D721Med (cell line): ENCODE results near the gene PECR.

Experiments
- DNase-seq: peaks from one replicate; pipeline ENCODE4 v3.0.0; 2011; ENCODE audit warnings: low spot score; ENCODE audit not compliant: insufficient read length
- FAIRE-seq: peaks from 2 replicates; lab custom pipeline; 2011; peaks lifted over from hg19 to GRCh38; lab: Jason Lieb, UNC
- TF ChIP-seq, protein P1 (sequence below): IDR thresholded peaks from 2 replicates; pipeline ENCODE4 v1.5.1; 2012; ENCODE audit warnings: mild to moderate bottlenecking, control low read depth; ENCODE audit not compliant: insufficient read depth; ENCODE audit errors: missing control alignments

Gene PECR

DNA sequence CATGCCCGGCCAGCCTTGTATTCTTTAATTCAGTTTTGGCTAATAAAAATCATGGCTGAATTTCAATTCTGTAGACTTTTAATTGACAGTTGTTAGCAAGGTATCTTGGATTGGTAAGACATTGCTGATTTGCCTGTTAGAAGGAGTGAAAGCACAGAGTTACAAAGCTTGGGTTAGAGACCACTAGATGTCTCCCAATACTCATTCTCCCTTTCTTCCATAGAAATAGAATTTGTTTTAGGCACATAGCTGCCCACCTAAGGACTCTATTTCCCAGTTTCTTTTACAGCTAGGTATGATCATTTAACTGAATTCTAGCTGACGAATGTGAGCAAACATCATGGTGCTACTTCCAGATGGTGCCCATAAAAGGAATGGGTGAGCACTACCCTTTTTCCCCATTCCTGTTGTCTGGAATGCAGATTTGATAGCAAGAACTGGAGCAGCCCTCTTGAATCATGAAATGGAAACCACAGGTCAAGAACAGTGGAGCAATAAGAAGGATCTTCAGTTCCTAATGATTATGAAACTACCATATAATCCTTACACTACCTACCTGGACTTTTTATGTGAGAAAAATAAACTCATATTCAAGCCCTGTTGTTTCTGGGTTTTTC lies 17.5 kb downstream of the PECR start:
- TF ChIP-seq, protein P1, sequence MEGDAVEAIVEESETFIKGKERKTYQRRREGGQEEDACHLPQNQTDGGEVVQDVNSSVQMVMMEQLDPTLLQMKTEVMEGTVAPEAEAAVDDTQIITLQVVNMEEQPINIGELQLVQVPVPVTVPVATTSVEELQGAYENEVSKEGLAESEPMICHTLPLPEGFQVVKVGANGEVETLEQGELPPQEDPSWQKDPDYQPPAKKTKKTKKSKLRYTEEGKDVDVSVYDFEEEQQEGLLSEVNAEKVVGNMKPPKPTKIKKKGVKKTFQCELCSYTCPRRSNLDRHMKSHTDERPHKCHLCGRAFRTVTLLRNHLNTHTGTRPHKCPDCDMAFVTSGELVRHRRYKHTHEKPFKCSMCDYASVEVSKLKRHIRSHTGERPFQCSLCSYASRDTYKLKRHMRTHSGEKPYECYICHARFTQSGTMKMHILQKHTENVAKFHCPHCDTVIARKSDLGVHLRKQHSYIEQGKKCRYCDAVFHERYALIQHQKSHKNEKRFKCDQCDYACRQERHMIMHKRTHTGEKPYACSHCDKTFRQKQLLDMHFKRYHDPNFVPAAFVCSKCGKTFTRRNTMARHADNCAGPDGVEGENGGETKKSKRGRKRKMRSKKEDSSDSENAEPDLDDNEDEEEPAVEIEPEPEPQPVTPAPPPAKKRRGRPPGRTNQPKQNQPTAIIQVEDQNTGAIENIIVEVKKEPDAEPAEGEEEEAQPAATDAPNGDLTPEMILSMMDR, result peak; percentile 29
- DNase-seq (no peak), FAIRE-seq (no peak)

- DNase-seq, result no peak
- TF ChIP-seq, protein P1, result no peak
- no peak for FAIRE-seq
Measured at GRCh38 chr2:216059233-216059834, 22.3 kb downstream of the PECR start.

- no peak for DNase-seq
- TF ChIP-seq, protein P1, result no peak
- FAIRE-seq, result no peak
Measured at GRCh38 chr2:216057688-216058193, 23.9 kb downstream of the PECR start.

DNA sequence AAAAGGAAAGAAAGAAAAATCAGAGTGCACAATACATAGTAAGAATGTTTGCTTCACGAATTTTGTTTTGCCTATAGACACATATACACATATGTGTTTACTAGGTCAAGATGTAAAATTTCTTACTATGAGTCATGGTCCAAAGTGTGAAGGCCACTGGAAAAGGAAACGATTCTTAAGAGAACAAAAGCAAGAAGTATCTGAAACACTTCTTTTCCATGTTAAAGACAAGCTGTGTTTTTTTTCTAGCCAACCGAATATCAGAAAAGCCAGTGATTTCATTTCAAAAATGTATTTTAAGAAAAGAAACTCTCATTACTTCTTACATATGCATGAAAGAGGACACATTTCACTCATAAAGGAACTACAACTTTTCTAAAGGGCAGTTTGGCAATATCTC lies 24.9 kb downstream of the PECR start:
- no peak for DNase-seq
- FAIRE-seq, result no peak

GRCh38 chr2:216055680-216056079 lies 25.9 kb downstream of the PECR start:
- TF ChIP-seq, protein P1, result no peak
- FAIRE-seq (no peak), DNase-seq (no peak)

More for the DNA sequence above, 24.9 kb downstream of the PECR start:
- TF ChIP-seq, protein P1, result no peak

DNA sequence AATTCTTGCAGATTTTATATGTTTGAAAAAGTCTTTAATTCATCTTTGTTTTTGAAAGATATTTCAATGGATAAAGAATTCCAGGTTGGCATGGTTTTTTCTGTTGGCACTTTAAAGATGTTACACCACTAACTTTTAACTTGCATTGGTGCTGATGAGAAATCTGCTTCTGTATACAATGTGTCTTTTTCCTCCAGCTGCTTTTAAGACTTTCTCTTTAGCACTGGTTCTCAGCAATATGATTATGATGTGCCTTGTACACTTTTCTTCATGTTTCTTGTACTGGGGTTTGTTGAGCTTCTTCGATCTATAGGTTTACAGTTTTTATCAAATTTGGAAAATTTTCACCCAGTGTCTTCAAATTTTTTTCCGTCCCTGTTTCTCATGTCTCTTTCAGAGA lies 29.2 kb downstream of the PECR start:
- TF ChIP-seq, protein P1, result no peak
- no peak for FAIRE-seq

GRCh38 chr2:216051350-216051749 lies 30.3 kb downstream of the PECR start:
- no peak for DNase-seq
- FAIRE-seq, result no peak
- TF ChIP-seq, protein P1, result no peak

More for the DNA sequence above, 29.2 kb downstream of the PECR start:
- DNase-seq, result no peak
